ENCODE results near the gene LGR6.
"Not testable (repeated sequence)": the region's sequence is repeated elsewhere in the genome, so short reads cannot be mapped to it uniquely, and the experiment has no call there.

LGR6 gene

GRCh38 chr1:202241376-202242079 is 47.9 kb downstream of the LGR6 start:
- peak; percentile 89 for DNase-seq

- DNase-seq, result no peak
These were observed 48.5 kb downstream of the LGR6 start for GRCh38 chr1:202242080-202242419.

- DNase-seq, result no peak
These were observed 49.4 kb downstream of the LGR6 start for GRCh38 chr1:202243006-202243405.

GRCh38 chr1:202244841-202245261 is 51.3 kb downstream of the LGR6 start:
- peak; percentile 95 for DNase-seq

- peak; percentile 64 for DNase-seq
These were observed 51.8 kb downstream of the LGR6 start for GRCh38 chr1:202245391-202245790.

- DNase-seq, result no peak
These were observed 53.5 kb downstream of the LGR6 start for GRCh38 chr1:202247104-202247503.

- DNase-seq, result peak; percentile 98
These were observed 54.5 kb downstream of the LGR6 start for GRCh38 chr1:202247837-202248795.

GRCh38 chr1:202248861-202249260 is 55.3 kb downstream of the LGR6 start:
- no peak for DNase-seq

- no peak for DNase-seq
These were observed 55.8 kb downstream of the LGR6 start for GRCh38 chr1:202249436-202249835.

GRCh38 chr1:202249846-202250245 is 56.2 kb downstream of the LGR6 start:
- DNase-seq, result peak; percentile 60

- DNase-seq, result no peak
These were observed 57.4 kb downstream of the LGR6 start for GRCh38 chr1:202250982-202251381.

GRCh38 chr1:202251424-202252256 is 58.0 kb downstream of the LGR6 start:
- peak; percentile 70 for DNase-seq

- DNase-seq, result no peak
These were observed 58.7 kb downstream of the LGR6 start for GRCh38 chr1:202252271-202252670.

- peak; percentile 46 for DNase-seq
These were observed 61.1 kb downstream of the LGR6 start for GRCh38 chr1:202254454-202255252.

GRCh38 chr1:202255343-202255742 is 61.7 kb downstream of the LGR6 start:
- DNase-seq, result peak; percentile 84

- no peak for DNase-seq
These were observed 66.1 kb downstream of the LGR6 start for GRCh38 chr1:202259705-202260104.

- not testable (repeated sequence) for DNase-seq
These were observed 67.8 kb downstream of the LGR6 start for GRCh38 chr1:202261209-202261958.

GRCh38 chr1:202263628-202264027 is 70.0 kb downstream of the LGR6 start:
- DNase-seq, result no peak

GRCh38 chr1:202264300-202264699 is 70.7 kb downstream of the LGR6 start:
- no peak for DNase-seq

- DNase-seq, result peak; percentile 79
These were observed 71.1 kb downstream of the LGR6 start for GRCh38 chr1:202264726-202265125.

- no peak for DNase-seq
These were observed 72.6 kb downstream of the LGR6 start for GRCh38 chr1:202266061-202266765.

All from NCI-H69 (cell line).